ENCODE data around the gene PPM1L.

- TF ChIP-seq POLR2A (IDR thresholded peaks at IDR 0.05), result no peak
- no peak for TF ChIP-seq CTCF (IDR thresholded peaks at IDR 0.05)
Observed at GRCh38 chr3:160739079-160739478, 17.0 kb upstream of the PPM1L start.

Measured in vagina (tissue), 2 donors.